ENCODE measurements around the gene TCEANC2. TPM values are rescaled to one million over a fixed set of nuclear protein-coding genes. Genes with fewer than 3 reads are reported as not detected.
"Not testable (repeated sequence)": the region's sequence is repeated elsewhere in the genome, so short reads cannot be mapped to it uniquely, and the experiment has no call there.

The TCEANC2 gene
- total RNA-seq, result 1 to 10 TPM; 1.6 to 6.8 (median 3.7) TPM

GRCh38 chr1:54052934-54053744 is at the start of gene TCEANC2, which contains the start of gene TMEM59:
TCEANC2 (plus strand) TSS chr1:54053608; CDS start chr1:54054423, 815 bp downstream.
TMEM59 (minus strand) TSS chr1:54053204; CDS start chr1:54053188, 16 bp downstream.
- ATAC-seq (ENCODE audit: low FRiP score), result peak; percentile 98
- peak; percentile 84 for DNase-seq (ENCODE audit: low spot score)
- TF ChIP-seq CTCF (IDR thresholded peaks at IDR 0.05), result no peak

GRCh38 chr1:54003750-54004480 is 49.5 kb upstream of the TCEANC2 start:
- ATAC-seq (ENCODE audit: low FRiP score); DNase-seq (ENCODE audit: low spot score): not testable (repeated sequence)

DNA sequence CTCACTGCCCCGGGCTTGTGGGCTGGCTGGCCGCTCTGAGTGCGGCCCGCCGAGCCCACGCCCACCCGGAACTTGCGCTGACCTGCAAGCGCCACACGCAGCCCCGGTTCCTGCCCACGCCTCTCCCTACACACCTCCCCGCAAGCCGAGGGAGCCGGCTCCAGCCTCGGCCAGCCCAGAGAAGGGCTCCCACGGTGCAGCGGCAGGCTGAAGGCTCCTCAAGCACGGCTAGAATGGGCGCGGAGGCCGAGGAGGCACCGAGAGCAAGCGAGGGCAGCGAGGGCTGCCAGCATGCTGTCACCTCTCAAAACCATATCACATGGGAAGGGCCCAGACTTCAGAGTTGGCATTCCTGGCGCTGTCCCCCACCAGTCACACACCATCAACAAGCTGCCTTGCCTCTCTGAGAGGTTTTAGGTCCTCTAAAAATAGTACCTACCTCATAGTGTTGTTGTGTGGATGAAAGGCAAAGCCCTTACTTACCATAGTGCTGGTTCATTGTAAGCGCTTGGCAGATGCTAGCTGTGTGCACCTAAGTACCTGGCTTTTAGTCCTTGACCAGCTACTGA is 48.8 kb upstream of the TCEANC2 start:
- no peak for TF ChIP-seq CTCF (IDR thresholded peaks at IDR 0.05)
- ATAC-seq (ENCODE audit: low FRiP score) (no peak), DNase-seq (ENCODE audit: low spot score) (no peak)

DNA sequence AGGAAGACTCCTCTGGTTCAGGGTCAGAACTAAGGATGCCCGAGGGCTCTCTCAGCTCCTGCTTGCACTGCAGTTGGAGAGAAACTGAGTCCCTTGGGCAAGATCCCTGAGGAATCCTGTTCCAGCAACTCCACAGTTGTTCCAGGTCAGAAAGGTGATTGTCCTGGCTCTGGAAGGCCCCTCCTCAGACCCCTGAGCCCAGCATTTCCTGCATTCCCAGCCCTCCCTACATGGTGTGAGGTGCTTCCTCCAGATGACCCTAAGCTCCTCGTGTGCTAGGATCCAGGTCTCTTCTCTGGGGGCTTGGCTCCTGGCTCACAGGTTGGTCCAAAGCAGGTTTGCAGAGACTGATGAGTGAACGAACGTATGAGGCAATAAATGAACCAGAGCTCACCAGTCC is 46.9 kb upstream of the TCEANC2 start:
- no peak for TF ChIP-seq CTCF (IDR thresholded peaks at IDR 0.05)
- DNase-seq (ENCODE audit: low spot score) (no peak), ATAC-seq (ENCODE audit: low FRiP score) (no peak)

DNA sequence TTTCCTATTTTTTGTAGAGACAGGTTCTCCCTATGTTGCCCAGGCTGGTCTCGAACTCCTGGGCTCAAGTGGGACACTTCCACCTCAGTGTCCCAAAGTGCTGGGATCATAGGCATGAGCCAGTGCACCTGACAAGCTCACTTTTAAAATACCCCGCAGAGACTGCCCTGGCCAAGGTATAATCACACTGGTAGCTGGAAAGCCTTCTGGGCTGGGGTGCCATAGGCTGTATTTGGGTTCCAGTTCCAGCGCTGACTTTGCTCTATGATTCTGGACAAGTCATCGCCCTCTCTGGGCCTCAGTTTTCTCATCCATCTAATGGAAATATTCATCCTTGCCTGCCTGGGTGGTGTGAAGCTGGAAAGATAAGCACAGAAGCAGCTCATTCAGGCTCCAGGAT is 45.8 kb upstream of the TCEANC2 start:
- ATAC-seq (ENCODE audit: low FRiP score), result no peak
- TF ChIP-seq CTCF (IDR thresholded peaks at IDR 0.05), result no peak
- no peak for DNase-seq (ENCODE audit: low spot score)

DNA sequence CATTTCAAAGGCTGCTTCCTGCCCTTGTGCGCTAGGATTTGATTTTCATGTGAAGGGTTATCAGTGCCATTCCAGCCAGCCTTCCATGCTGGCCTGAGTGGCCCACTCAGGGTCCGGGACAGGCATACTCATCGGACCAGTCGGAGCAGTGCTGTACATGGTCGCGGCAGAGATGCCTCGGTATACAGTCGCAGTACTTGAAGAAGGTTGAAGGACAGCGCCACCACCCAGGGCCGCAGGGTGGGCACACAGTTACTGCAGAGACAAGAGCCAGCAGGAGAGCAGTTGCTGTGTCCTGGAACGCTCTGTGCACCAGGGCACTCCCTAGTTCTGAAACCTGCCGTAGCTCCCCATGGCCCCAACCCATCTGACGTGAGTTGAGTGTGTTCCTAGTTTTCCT is 44.5 kb upstream of the TCEANC2 start:
- TF ChIP-seq CTCF (IDR thresholded peaks at IDR 0.05), result no peak
- no peak for ATAC-seq (ENCODE audit: low FRiP score)
- DNase-seq (ENCODE audit: low spot score), result no peak

GRCh38 chr1:54009406-54009805 is 44.0 kb upstream of the TCEANC2 start:
- no peak for DNase-seq (ENCODE audit: low spot score)
- ATAC-seq (ENCODE audit: low FRiP score), result no peak
- TF ChIP-seq CTCF (IDR thresholded peaks at IDR 0.05), result no peak

All from omental fat pad (tissue), 4 donors.